ENCODE data around the gene ANKRD11.

ANKRD11 gene

DNA sequence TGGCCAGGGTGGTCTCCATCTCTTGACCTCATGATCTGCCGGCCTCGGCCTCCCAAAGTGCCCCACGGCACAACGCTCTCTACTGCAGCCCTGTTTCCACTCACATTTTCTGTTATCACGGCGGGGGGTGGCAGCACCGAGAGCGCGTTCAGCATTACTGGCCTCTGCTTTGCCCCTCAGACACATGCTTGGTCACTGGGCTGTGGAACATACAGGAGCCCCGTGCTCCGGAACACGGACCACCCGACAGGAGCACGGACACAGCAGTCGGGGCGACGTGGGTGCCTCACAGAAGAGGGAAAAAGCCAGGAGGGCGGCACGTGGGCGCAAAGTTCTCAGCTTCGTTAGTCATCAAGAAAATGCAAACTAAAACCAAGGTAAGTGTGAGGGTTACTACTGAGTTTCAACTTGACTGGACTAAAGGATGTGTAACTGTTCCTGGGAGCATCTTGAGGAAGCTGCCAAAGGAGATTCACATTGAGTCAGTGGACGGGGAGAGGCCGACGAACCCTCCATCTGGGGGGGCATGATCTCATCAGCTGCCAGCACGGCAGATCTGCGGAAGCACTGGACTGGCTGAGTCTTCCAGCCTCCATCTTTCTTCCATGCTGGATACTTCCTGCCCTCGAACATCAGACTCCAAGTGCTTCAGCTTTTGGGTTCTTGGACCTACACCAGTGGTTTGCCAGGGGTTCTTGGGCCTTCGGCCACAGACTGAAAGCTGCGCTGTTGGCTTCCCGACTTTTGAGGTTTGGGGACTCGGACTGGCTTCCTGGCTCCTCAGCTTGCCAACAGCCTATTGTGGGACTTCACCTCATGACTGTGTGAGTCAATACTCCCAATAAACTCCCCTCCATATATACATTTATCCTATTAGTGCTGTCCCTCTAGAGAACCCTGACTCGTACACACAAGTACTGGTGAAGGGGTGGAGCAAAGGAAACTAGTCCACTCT, 166.0 kb downstream of the ANKRD11 start:
- Histone ChIP-seq H3K36me3 (ENCODE audit: insufficient read depth, insufficient read length, low read length) (peaks cover 14% of the 10 kb centered on the region), H3K9me3 (ENCODE audit: insufficient read depth, low read length) (no peaks in the 10 kb centered on the region), H3K27me3 (ENCODE audit: insufficient read depth, insufficient read length) (no peaks in the 10 kb centered on the region), H3K4me1 (ENCODE audit: insufficient read depth, insufficient read length) (peaks cover 49% of the 10 kb centered on the region), H3K4me3 (ENCODE audit: insufficient read length, low read depth) (no peak overlapping the region), H3K9ac (ENCODE audit: insufficient read length, low read depth) (no peak overlapping the region)
- no peak for DNase-seq (ENCODE audit: low read depth, low spot score)
- no peak for TF ChIP-seq ZNF274 (IDR thresholded peaks at IDR 0.05; ENCODE audit: low read depth, low read length)
- TF ChIP-seq YY1 (IDR thresholded peaks at IDR 0.05; ENCODE audit: insufficient read depth, insufficient read length), result no peak
- no peak for TF ChIP-seq SUZ12 (IDR thresholded peaks at IDR 0.05; ENCODE audit: extremely low read depth, insufficient read depth, insufficient read length)

GRCh38 chr16:89323120-89323960, 167.0 kb downstream of the ANKRD11 start:
- TF ChIP-seq YY1 (IDR thresholded peaks at IDR 0.05; ENCODE audit: insufficient read depth, insufficient read length) (no peak), ZNF274 (IDR thresholded peaks at IDR 0.05; ENCODE audit: low read depth, low read length) (no peak), SUZ12 (IDR thresholded peaks at IDR 0.05; ENCODE audit: extremely low read depth, insufficient read depth, insufficient read length) (no peak)
- Histone ChIP-seq H3K4me3 (ENCODE audit: insufficient read length, low read depth) (no peak overlapping the region), H3K36me3 (ENCODE audit: insufficient read depth, insufficient read length, low read length) (peaks cover 8% of the 10 kb centered on the region), H3K27me3 (ENCODE audit: insufficient read depth, insufficient read length) (no peaks in the 10 kb centered on the region), H3K4me1 (ENCODE audit: insufficient read depth, insufficient read length) (peaks cover 54% of the 10 kb centered on the region), H3K9me3 (ENCODE audit: insufficient read depth, low read length) (no peaks in the 10 kb centered on the region), H3K9ac (ENCODE audit: insufficient read length, low read depth) (peak overlapping the region; percentile 51)
- no peak for DNase-seq (ENCODE audit: low read depth, low spot score)

GRCh38 chr16:89322321-89323119, 167.8 kb downstream of the ANKRD11 start:
- Histone ChIP-seq H3K4me3 (ENCODE audit: insufficient read length, low read depth) (no peak overlapping the region), H3K27me3 (ENCODE audit: insufficient read depth, insufficient read length) (no peaks in the 10 kb centered on the region), H3K9me3 (ENCODE audit: insufficient read depth, low read length) (no peaks in the 10 kb centered on the region), H3K4me1 (ENCODE audit: insufficient read depth, insufficient read length) (peaks cover 58% of the 10 kb centered on the region), H3K36me3 (ENCODE audit: insufficient read depth, insufficient read length, low read length) (peaks cover 9% of the 10 kb centered on the region), H3K9ac (ENCODE audit: insufficient read length, low read depth) (peak overlapping the region; percentile 51)
- TF ChIP-seq YY1 (IDR thresholded peaks at IDR 0.05; ENCODE audit: insufficient read depth, insufficient read length) (no peak), ZNF274 (IDR thresholded peaks at IDR 0.05; ENCODE audit: low read depth, low read length) (no peak), SUZ12 (IDR thresholded peaks at IDR 0.05; ENCODE audit: extremely low read depth, insufficient read depth, insufficient read length) (no peak)
- peak; percentile 56 for DNase-seq (ENCODE audit: low read depth, low spot score)

DNA sequence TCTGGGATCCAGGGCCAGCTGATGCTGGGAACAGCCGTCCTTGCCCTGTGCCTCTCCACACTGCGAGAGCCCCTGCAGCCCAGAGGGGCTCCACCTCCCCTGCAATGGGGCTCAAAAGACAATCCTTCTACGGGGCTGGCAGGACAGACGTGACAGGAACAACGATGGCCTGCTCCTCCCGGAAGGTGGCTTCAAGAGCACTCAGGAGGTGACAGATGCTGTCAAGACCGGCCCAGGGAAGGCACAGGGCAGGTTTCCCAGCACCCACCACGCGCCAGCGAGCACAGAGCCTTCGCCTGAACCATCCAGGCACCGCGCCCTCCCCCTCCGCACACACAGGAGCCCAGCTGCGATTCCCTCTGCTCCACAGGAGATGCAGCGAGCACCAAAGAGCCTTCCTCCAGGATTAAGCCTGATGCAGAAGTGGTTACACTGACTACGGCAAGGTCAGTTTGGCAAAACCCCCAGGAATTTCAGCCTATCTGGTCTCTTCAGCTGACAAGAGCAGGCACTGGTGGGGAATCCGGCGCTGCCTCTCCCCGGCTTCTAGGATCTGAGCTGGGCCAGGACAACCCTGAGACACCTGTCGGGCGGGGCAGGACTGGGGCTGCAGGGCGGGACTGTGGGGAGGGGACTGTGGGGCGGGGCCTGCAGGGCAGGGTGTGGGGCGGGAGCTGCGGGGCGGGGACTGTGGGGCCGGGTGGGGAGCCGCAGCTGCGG, 169.4 kb downstream of the ANKRD11 start:
- Histone ChIP-seq H3K4me1 (ENCODE audit: insufficient read depth, insufficient read length) (peaks cover 54% of the 10 kb centered on the region), H3K4me3 (ENCODE audit: insufficient read length, low read depth) (no peak overlapping the region), H3K9ac (ENCODE audit: insufficient read length, low read depth) (peak overlapping the region; percentile 37), H3K27me3 (ENCODE audit: insufficient read depth, insufficient read length) (no peaks in the 10 kb centered on the region), H3K9me3 (ENCODE audit: insufficient read depth, low read length) (no peaks in the 10 kb centered on the region), H3K36me3 (ENCODE audit: insufficient read depth, insufficient read length, low read length) (peaks cover 22% of the 10 kb centered on the region)
- TF ChIP-seq YY1 (IDR thresholded peaks at IDR 0.05; ENCODE audit: insufficient read depth, insufficient read length) (no peak), ZNF274 (IDR thresholded peaks at IDR 0.05; ENCODE audit: low read depth, low read length) (no peak), SUZ12 (IDR thresholded peaks at IDR 0.05; ENCODE audit: extremely low read depth, insufficient read depth, insufficient read length) (no peak)
- no peak for DNase-seq (ENCODE audit: low read depth, low spot score)

DNA sequence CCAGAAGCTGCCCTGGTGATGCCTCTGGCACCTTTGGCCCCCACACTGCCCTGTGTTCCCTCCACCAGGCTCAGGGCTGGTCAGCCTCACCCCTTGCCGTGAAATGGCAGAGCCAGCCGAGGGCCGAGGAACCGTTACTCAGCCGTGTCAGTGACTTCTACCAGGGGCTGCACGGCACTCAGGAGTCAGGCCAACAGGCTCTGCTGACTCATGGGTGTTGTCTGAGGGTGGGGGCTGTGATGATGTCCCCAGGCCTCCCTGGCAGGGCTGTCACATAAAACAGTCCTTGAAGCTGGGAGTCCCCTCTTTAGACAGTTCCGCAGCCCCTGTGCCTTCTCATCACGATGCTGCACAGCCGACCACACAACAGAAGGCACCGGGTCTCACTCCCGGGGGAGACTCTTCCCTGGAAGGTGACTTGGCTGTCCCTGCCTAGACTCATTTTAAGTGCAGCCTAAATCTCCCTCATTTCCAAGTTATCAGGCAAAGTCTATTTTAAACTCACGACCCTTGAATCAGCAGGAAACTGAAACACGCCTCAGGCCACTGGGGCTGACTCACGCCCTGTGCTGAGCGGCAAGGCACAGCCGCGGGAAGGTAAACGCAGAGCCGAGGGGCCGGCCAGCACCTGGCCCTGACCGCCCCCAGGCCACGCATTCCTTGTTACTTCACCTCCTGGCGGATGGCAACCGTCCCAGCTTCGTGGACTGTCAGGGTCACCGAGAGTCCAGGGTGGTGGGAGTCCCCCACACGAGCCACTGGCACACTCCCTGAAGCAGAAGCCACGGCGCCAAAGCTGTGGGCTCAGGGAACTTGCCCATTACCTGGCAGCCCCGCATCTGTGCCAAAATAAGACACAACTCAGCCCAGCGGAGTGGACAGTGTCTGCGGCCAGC, 170.2 kb downstream of the ANKRD11 start:
- peak; percentile 39 for DNase-seq (ENCODE audit: low read depth, low spot score)

More for the DNA sequence above, 170.2 kb downstream of the ANKRD11 start:
- TF ChIP-seq ZNF274 (IDR thresholded peaks at IDR 0.05; ENCODE audit: low read depth, low read length), result no peak
- no peak for TF ChIP-seq SUZ12 (IDR thresholded peaks at IDR 0.05; ENCODE audit: extremely low read depth, insufficient read depth, insufficient read length)
- TF ChIP-seq YY1 (IDR thresholded peaks at IDR 0.05; ENCODE audit: insufficient read depth, insufficient read length), result no peak
- H3K4me1 ChIP-seq (ENCODE audit: insufficient read depth, insufficient read length), result peaks cover 57% of the 10 kb centered on the region
- H3K9me3 ChIP-seq (ENCODE audit: insufficient read depth, low read length), result no peaks in the 10 kb centered on the region
- peaks cover 30% of the 10 kb centered on the region for H3K36me3 ChIP-seq (ENCODE audit: insufficient read depth, insufficient read length, low read length)
- H3K4me3 ChIP-seq (ENCODE audit: insufficient read length, low read depth), result no peak overlapping the region
- H3K27me3 ChIP-seq (ENCODE audit: insufficient read depth, insufficient read length), result no peaks in the 10 kb centered on the region
- peak overlapping the region; percentile 77 for H3K9ac ChIP-seq (ENCODE audit: insufficient read length, low read depth)
